ENCODE data around the gene ANKFN1.

The ANKFN1 gene

DNA sequence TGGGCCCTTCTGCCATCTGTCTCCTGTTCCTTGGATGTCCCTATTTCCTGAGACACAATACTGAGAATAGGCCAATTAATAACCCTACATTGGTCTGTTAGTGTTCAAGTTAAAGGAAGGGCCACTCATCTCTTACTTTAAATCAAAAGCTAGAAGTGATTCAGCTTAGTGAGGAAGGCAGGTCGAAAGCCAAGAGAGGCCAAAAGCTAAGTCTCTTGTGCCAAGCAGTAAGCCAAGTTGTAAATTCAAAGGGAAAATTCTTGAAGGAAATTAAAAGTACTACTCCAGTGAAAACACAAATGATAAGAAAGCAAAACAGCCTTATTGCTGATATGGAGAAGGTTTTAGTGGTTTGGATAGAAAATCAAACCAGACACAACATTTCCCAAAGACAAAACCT lies 28.8 kb downstream of the ANKFN1 start:
- H3K4me1 ChIP-seq (ENCODE audit: control insufficient read depth in 1 of 2, insufficient read depth in 1 of 2, low read depth in 1 of 2, low read length in 1 of 2), result peaks cover 3 to 6% of the 10 kb centered on the region in 2 experiments
- no peaks in the 10 kb centered on the region for H3K36me3 ChIP-seq
- H3K27ac ChIP-seq, result no peak overlapping the region
- H3K27me3 ChIP-seq, result no peaks in the 10 kb centered on the region
- no peaks in the 10 kb centered on the region for H3K9me3 ChIP-seq
- H3K4me3 ChIP-seq (ENCODE audit: low read depth in 1 of 2, low read length in 1 of 2), result no peak overlapping the region
- TF ChIP-seq, protein P1, sequence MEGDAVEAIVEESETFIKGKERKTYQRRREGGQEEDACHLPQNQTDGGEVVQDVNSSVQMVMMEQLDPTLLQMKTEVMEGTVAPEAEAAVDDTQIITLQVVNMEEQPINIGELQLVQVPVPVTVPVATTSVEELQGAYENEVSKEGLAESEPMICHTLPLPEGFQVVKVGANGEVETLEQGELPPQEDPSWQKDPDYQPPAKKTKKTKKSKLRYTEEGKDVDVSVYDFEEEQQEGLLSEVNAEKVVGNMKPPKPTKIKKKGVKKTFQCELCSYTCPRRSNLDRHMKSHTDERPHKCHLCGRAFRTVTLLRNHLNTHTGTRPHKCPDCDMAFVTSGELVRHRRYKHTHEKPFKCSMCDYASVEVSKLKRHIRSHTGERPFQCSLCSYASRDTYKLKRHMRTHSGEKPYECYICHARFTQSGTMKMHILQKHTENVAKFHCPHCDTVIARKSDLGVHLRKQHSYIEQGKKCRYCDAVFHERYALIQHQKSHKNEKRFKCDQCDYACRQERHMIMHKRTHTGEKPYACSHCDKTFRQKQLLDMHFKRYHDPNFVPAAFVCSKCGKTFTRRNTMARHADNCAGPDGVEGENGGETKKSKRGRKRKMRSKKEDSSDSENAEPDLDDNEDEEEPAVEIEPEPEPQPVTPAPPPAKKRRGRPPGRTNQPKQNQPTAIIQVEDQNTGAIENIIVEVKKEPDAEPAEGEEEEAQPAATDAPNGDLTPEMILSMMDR (IDR thresholded peaks at IDR 0.05), result no peak

DNA sequence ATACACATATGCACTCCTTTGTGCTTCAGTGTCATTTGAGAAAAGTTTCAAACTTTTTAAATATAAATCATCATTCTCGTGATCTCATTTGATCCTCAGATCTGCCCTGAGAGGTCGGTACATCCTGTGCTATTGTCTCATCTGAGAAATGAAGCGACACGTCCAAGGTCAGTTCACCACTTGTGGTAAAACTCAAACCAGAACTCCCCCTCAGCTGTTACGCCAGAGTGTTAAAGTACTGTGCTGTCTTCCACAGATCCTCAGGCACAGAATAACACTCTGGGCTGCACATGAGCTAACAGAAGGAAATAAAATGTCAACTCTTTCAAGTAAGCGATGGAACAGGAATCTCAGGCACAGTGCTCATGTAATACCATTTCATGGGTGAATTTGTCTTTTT lies 31.4 kb downstream of the ANKFN1 start:
- Histone ChIP-seq H3K4me3 (ENCODE audit: low read depth in 1 of 2, low read length in 1 of 2) (no peak overlapping the region), H3K4me1 (ENCODE audit: control insufficient read depth in 1 of 2, insufficient read depth in 1 of 2, low read depth in 1 of 2, low read length in 1 of 2) (peaks cover 3 to 6% of the 10 kb centered on the region in 2 experiments), H3K36me3 (no peaks in the 10 kb centered on the region), H3K9me3 (no peaks in the 10 kb centered on the region), H3K27me3 (no peaks in the 10 kb centered on the region), H3K27ac (no peak overlapping the region)
- TF ChIP-seq, protein P1 (IDR thresholded peaks at IDR 0.05), result no peak

DNA sequence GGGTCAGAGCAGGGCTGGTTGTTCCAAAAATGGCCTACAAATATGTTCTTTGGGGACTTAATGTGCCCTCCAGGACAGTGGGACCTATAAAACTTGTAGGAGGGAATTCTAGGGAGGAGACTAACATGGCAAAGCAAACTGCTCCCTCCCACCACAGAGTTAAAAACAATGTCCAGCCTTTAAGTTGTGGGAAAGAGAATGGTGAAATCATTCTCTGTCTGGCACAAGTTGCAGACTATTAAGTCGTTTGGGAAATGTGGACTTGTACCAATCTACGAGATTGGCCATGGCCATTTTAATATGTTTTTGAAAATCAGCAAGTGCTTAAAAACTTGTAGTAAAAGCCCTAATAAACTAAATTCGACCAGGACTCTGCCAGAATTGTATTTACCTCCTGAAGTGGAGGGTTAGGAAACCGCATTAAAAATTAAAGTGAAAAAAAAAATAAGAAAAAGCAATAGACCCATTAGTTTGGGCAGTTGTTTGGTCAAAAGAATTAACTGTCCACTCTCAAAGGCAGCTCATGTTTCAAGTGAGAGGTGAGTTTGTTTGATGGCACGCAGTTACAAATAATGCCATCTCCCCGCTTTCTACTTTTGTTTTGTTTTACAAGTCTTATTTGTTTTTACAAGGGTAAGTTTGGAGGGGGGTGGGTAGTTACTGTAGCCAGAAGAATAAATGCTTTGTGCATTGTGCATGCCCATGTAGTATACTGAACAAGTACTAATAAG lies 32.4 kb downstream of the ANKFN1 start:
- H3K36me3 ChIP-seq, result no peaks in the 10 kb centered on the region
- no peaks in the 10 kb centered on the region for H3K9me3 ChIP-seq
- TF ChIP-seq, protein P1 (IDR thresholded peaks at IDR 0.05), result no peak
- H3K27ac ChIP-seq, result no peak overlapping the region
- peaks cover 3 to 6% of the 10 kb centered on the region in 2 experiments for H3K4me1 ChIP-seq (ENCODE audit: control insufficient read depth in 1 of 2, insufficient read depth in 1 of 2, low read depth in 1 of 2, low read length in 1 of 2)
- no peak overlapping the region for H3K4me3 ChIP-seq (ENCODE audit: low read depth in 1 of 2, low read length in 1 of 2)
- H3K27me3 ChIP-seq, result no peaks in the 10 kb centered on the region

DNA sequence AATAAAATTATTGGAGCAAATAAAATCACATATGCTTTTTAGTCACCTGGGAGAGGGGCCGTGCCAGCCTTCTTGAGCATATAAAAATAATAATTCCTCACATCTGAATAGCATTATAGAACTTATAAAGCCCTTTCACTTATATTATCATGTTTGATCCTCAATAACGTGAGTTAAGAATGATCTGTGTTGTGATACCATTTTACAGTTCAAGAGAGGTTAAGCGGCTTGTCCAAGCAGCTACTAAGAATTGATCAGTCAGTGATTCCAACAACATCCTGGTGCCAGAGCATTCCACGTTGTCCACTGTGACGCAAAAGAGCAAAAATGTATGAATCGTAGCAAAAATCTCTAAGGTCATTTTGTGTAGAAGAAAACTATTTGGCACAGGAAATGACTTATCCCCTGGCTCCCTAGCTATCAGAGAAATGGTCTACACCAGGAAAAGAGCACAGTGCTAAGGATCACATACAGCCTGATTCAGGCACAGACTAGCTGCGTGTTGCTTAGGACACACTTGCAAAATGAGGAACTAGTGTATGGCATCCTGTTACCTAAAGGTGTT lies 33.0 kb downstream of the ANKFN1 start:
- Histone ChIP-seq H3K27ac (no peak overlapping the region), H3K4me3 (ENCODE audit: low read depth in 1 of 2, low read length in 1 of 2) (no peak overlapping the region), H3K4me1 (ENCODE audit: control insufficient read depth in 1 of 2, insufficient read depth in 1 of 2, low read depth in 1 of 2, low read length in 1 of 2) (peaks cover 3 to 6% of the 10 kb centered on the region in 2 experiments), H3K9me3 (no peaks in the 10 kb centered on the region), H3K36me3 (no peaks in the 10 kb centered on the region), H3K27me3 (no peaks in the 10 kb centered on the region)
- TF ChIP-seq, protein P1 (IDR thresholded peaks at IDR 0.05), result no peak

DNA sequence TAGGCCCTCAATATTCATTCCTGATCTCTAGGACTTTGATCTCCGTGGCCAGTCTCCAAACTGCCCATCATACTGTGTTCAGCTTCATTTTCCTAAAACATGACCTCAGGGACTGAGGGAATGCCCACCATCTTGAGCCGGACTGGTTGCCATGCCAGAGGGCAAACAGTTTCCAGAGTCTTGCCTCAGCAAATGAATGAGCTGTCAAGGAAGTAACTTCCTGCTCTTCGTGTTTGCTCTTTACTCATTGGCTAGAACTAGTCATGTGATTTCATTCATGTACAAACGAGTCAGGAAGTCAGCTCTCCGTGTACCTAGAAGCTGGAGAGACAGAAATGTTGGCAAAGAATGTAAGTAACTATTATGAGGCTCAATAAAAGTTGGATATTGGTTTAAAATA lies 50.2 kb downstream of the ANKFN1 start:
- Histone ChIP-seq H3K9me3 (no peaks in the 10 kb centered on the region), H3K27ac (no peak overlapping the region), H3K4me1 (ENCODE audit: control insufficient read depth in 1 of 2, insufficient read depth in 1 of 2, low read depth in 1 of 2, low read length in 1 of 2) (no peaks in the 10 kb centered on the region), H3K4me3 (ENCODE audit: low read depth in 1 of 2, low read length in 1 of 2) (no peak overlapping the region), H3K36me3 (no peaks in the 10 kb centered on the region), H3K27me3 (no peaks in the 10 kb centered on the region)
- TF ChIP-seq, protein P1 (IDR thresholded peaks at IDR 0.05), result no peak
